GM12878 (cell line): Measurements from ENCODE around the gene ATF7IP. TPM values are rescaled to one million over a fixed set of nuclear protein-coding genes. Genes with fewer than 3 reads are reported as not detected.

Experiments used
- ATAC-seq: fragments of 200-7000 bp; cut with Tn5 transposase; 3 replicates; pipeline ENCODE4 v1.9.1; 2020; ENCODE audit warnings: mild to moderate bottlenecking, moderate library complexity
- BruUV-seq: library from RNA; stranded (reverse); fragments of 400-500 nt; replicated peaks from 2 replicates; lab custom pipeline; 2021; lab: Mats Ljungman, UMichigan
- CTCF ChIA-PET: fragments of 300-600 bp; sonication (Branson Sonifier 250); formaldehyde crosslinking; extraction: SDS; loops from one replicate; lab custom pipeline; 2021; ENCODE audit warnings: inconsistent platforms; lab: Yijun Ruan, JAX
- POLR2A ChIA-PET: fragments of 350-600 bp; formaldehyde crosslinking; extraction: SDS; loops from one replicate; lab custom pipeline; 2021; ENCODE audit warnings: inconsistent platforms; lab: Charles Lee
- RAD21 ChIA-PET: fragments of 300-600 bp; sonication (Branson Sonifier 250); formaldehyde crosslinking; loops from one replicate; lab custom pipeline; 2023; ENCODE audit warnings: antibody characterized with exemption; ENCODE audit not compliant: unreplicated experiment; lab: Charles Lee
- SMC1A ChIA-PET: fragments of 300-600 bp; sonication (Branson Sonifier 250); formaldehyde crosslinking; loops from one replicate; lab custom pipeline; 2023; ENCODE audit not compliant: unreplicated experiment, uncharacterized antibody; lab: Charles Lee
- DNase-seq: peaks from one replicate; pipeline ENCODE4 v3.0.0-alpha.2; 2011; ENCODE audit warnings: low read depth, low spot score
- FAIRE-seq: peaks from 3 replicates; lab custom pipeline; 2011; peaks lifted over from hg19 to GRCh38; lab: Jason Lieb, UNC
- H2AFZ ChIP-seq: 2 replicates; pipeline ENCODE4 v1.6.0; 2011; ENCODE audit warnings: low read depth, low read length, control low read depth; ENCODE audit not compliant: control insufficient read depth
- H3K27ac ChIP-seq: 2 replicates; pipeline ENCODE4 v1.5.1; 2011; ENCODE audit warnings: control low read depth; ENCODE audit not compliant: control insufficient read depth, insufficient read depth
- H3K27me3 ChIP-seq, 2 experiments: replicated peaks in 1 of 2; 2 replicates each; pipeline versions ENCODE4 v1.6.0 to v1.6.1; 2011; ENCODE audit warnings: low read length in 1 of 2; ENCODE audit not compliant: control insufficient read depth in 2 of 2, insufficient read depth in 2 of 2
- H3K36me3 ChIP-seq, 2 experiments: 2 replicates each; pipeline ENCODE4 v1.5.1; 2011; ENCODE audit warnings: low read length in 1 of 2; ENCODE audit not compliant: control insufficient read depth in 2 of 2, insufficient read depth in 2 of 2
- H3K4me1 ChIP-seq: 2 replicates; pipeline ENCODE4 v1.6.1; 2011; ENCODE audit warnings: mild to moderate bottlenecking, low read length, moderate library complexity, mixed read lengths; ENCODE audit not compliant: control insufficient read depth, insufficient read depth
- H3K4me2 ChIP-seq: 2 replicates; pipeline ENCODE4 v1.6.0; 2011; ENCODE audit warnings: control low read depth; ENCODE audit not compliant: control insufficient read depth, insufficient read depth
- H3K4me3 ChIP-seq: fragments of 200-600 bp; sonication (generic); 2 replicates; pipeline ENCODE4 v1.5.1; 2016
- H3K79me2 ChIP-seq: 2 replicates; pipeline ENCODE4 v1.6.0; 2011; ENCODE audit warnings: low read length; ENCODE audit not compliant: control insufficient read depth, insufficient read depth
- H3K9ac ChIP-seq: 2 replicates; pipeline ENCODE4 v1.8.0; 2011; ENCODE audit warnings: low read length, control low read depth, mixed read lengths; ENCODE audit not compliant: control insufficient read depth, insufficient read depth
- H3K9me3 ChIP-seq: replicated peaks from 3 replicates; pipeline ENCODE4 v1.5.1; 2011; ENCODE audit warnings: mild to moderate bottlenecking, low read length; ENCODE audit not compliant: control insufficient read depth, insufficient read depth
- H4K20me1 ChIP-seq: 2 replicates; pipeline ENCODE4 v1.6.0; 2011; ENCODE audit not compliant: control insufficient read depth, insufficient read depth
- MEF2A ChIP-seq: IDR thresholded peaks from 2 replicates; pipeline ENCODE4 v1.6.1; 2011; ENCODE audit warnings: low read depth, mild to moderate bottlenecking, low read length, moderate library complexity; ENCODE audit not compliant: insufficient read depth
- RFX5 ChIP-seq: IDR thresholded peaks from 2 replicates; pipeline ENCODE4 v1.6.1; 2011; ENCODE audit warnings: low read depth, low read length, improper control_type of control experiment
- SKIL ChIP-seq: fragments of 450-650 bp; IDR thresholded peaks from 2 replicates; pipeline ENCODE4 v1.6.1; 2017; ENCODE audit warnings: mild to moderate bottlenecking, low read depth, inconsistent platforms; ENCODE audit not compliant: poor library complexity, severe bottlenecking
- TBL1XR1 ChIP-seq: IDR thresholded peaks from 2 replicates; pipeline ENCODE4 v1.6.1; 2012; ENCODE audit warnings: low read depth, low read length, improper control_type of control experiment
- ZBED1 ChIP-seq: IDR thresholded peaks from 2 replicates; pipeline ENCODE4 v1.6.1; 2016; ENCODE audit warnings: borderline replicate concordance
- WGBS: methylation state at CpG from one replicate; pipeline ENCODE4 v1.1.6; 2016; ENCODE audit warnings: low lambda C conversion rate; ENCODE audit not compliant: insufficient replicate concordance, insufficient coverage; ENCODE audit errors: missing lambda C conversion rate; 5-methylcytosine and 5-hydroxymethylcytosine counted together
- in situ Hi-C: fragments of 300-500 bp; cut with MboI; formaldehyde crosslinking; loops from 9 replicates; pipeline ENCODE4 v1.14.3; 2018; ENCODE audit warnings: mixed read lengths
- intact Hi-C: fragments of 100-400 bp; cut with micrococcal nuclease; formaldehyde crosslinking; loops from one replicate; pipeline ENCODE4 v1.14.2; 2022; ENCODE audit not compliant: unreplicated experiment
- polyA plus RNA-seq, 11 experiments: library from polyadenylated mRNA; depleted of rRNA in 4 of 11; unstranded in 6 of 11; stranded (reverse) in 5 of 11; fragments of >200 nt; fragmentation: Nextera tagmentation in 4 of 11; fragmentation: Illumina TruSeq in 1 of 11; extraction: Ambion mirVana in 4 of 11; extraction: Trizol in 1 of 11; gene quantifications; 1 replicate in 1 of 11; 2 replicates in 10 of 11; pipeline versions ENCODE4 v1.2.1 to v1.2.3, GENCODE V29; 2011 to 2016; ENCODE audit warnings: inconsistent platforms in 2 of 11, missing spikeins in 2 of 11, low read depth in 1 of 11
- total RNA-seq, 4 experiments: library from RNA; depleted of rRNA in 3 of 4; stranded (reverse); fragments of >200 nt in 3 of 4; fragmentation: Illumina TruSeq in 1 of 4; extraction: Trizol in 1 of 4; gene quantifications; 2 replicates each; pipeline versions ENCODE4 v1.2.1 to v1.2.3, GENCODE V29; 2013 to 2021

The ATF7IP gene
- total and polyA plus RNA-seq, 10 of the 15 experiments (the other 5 are each of a cell fraction or from before 2014, with no cell fraction given), result 6.2 to 66.6 (median 29.3) TPM

- Histone ChIP-seq H3K4me3 (no peak overlapping the region), H3K36me3 (peaks cover 0 to 2% of the 10 kb centered on the region in 2 experiments; a peak in 1 of 4 replicates), H2AFZ (no peak overlapping the region), H3K4me1 (peaks cover 1% of the 10 kb centered on the region; the same call in 1 of the 2 replicates), H3K9ac (no peak overlapping the region), H3K9me3 (peaks cover 41% of the 10 kb centered on the region), H3K27me3 (no peaks in the 10 kb centered on the region), H4K20me1 (no peaks in the 10 kb centered on the region), H3K27ac (no peak overlapping the region), H3K4me2 (no peak overlapping the region), H3K79me2 (peaks cover 79% of the 10 kb centered on the region)
- WGBS, result 40% methylated on average over 1 of the region's 1 CpG
- TF ChIP-seq SKIL (no peak), TBL1XR1 (no peak), MEF2A (peak; percentile 46; the same call in 1 of the 2 replicates), RFX5 (peak; percentile 58; the same call in 1 of the 2 replicates), ZBED1 (no peak)
- intact Hi-C loops, result no loop called here
- RAD21 ChIA-PET, result no interaction called here
- CTCF ChIA-PET, result interaction anchor here (1.3 kb wide), 1 partner anchor 45 kb away, joined by 3 read pairs; no protein-coding TSS in a partner anchor
- no TSS peak for BruUV-seq
- ATAC-seq, result no peak
- FAIRE-seq, result no peak
- POLR2A ChIA-PET, result no interaction called here
- SMC1A ChIA-PET, result interaction anchor here (0.6 to 1.6 kb wide), 2 partner anchors 9 to 20 kb away, joined by 3 read pairs; no protein-coding TSS in a partner anchor
- in situ Hi-C loops, result no loop called here
- DNase-seq, result no peak
Measured at GRCh38 chr12:14408208-14408607, 42.7 kb downstream of the ATF7IP start.
